OCI-LY7 (cell line): ENCODE results near the gene STEAP3.

Source experiments
- CTCF ChIP-seq: fragments of 200-600 bp; sonication (generic); conservative IDR thresholded peaks from 2 replicates; pipeline ENCODE4 v1.5.1; 2014; ENCODE audit warnings: mild to moderate bottlenecking, antibody characterized with exemption, low read length, moderate library complexity, mixed read lengths
- EZH2phosphoT487 ChIP-seq: fragments of 200-600 bp; sonication (generic); IDR thresholded peaks from 2 replicates; pipeline ENCODE4 v1.6.1; 2018; ENCODE audit warnings: low read depth, borderline replicate concordance, mild to moderate bottlenecking, mixed run types, antibody characterized with exemption, low read length, moderate library complexity, mixed read lengths

- TF ChIP-seq CTCF (no peak), EZH2phosphoT487 (no peak)
Measured at GRCh38 chr2:119195887-119196286, 27.7 kb upstream of the STEAP3 start.
